OCI-LY3 (cell line): ENCODE measurements around the gene PLCB4.

Source experiments
- CTCF ChIP-seq: fragments of 200-600, 300-600 bp; sonication (generic); IDR thresholded peaks from 2 replicates; pipeline ENCODE4 v1.5.1; 2014; ENCODE audit warnings: antibody characterized with exemption, low read length, low read depth
- EZH2phosphoT487 ChIP-seq: fragments of 200-600 bp; shearing (Covaris generic); IDR thresholded peaks from 2 replicates; pipeline ENCODE4 v1.6.1; 2018; ENCODE audit warnings: antibody characterized with exemption, mixed run types, low read depth

GRCh38 chr20:9066191-9066590 is 2.7 kb upstream of the PLCB4 start:
- no peak for TF ChIP-seq CTCF
- no peak for TF ChIP-seq EZH2phosphoT487
